ENCODE measurements around the gene PRKCZ. TPM values are rescaled to one million over a fixed set of nuclear protein-coding genes. Genes with fewer than 3 reads are reported as not detected.
"Not testable (repeated sequence)": the region's sequence is repeated elsewhere in the genome, so short reads cannot be mapped to it uniquely, and the experiment has no call there.

The PRKCZ gene
- total RNA-seq, 4 donors from 2014 or later: 3.1 to 5.4 (median 4.7) TPM

GRCh38 chr1:2136386-2137235, 86.4 kb downstream of the PRKCZ start:
- no peaks in the 10 kb centered on the region for H3K9me3 ChIP-seq
- intact Hi-C loops (cut with DNase I): no loop called here
- no peak overlapping the region for H3K27ac ChIP-seq (replicated peaks in 1 of 4)
- 82% methylated on average over 19 of the region's 19 CpGs for WGBS
- no peaks in the 10 kb centered on the region for H3K27me3 ChIP-seq
- TF ChIP-seq CTCF (IDR thresholded peaks at IDR 0.05) (no peak), POLR2A (IDR thresholded peaks at IDR 0.05; ENCODE audit: low read depth) (no peak), EP300 (IDR thresholded peaks at IDR 0.05) (no peak), POLR2AphosphoS5 (IDR thresholded peaks at IDR 0.05) (no peak)
- peaks cover 27 to 35% (median 32%) of the 10 kb centered on the region in 4 donors for H3K4me1 ChIP-seq
- H3K4me3 ChIP-seq: no peak overlapping the region
- no peak for DNase-seq (ENCODE audit: extremely low spot score)
- no peaks in the 10 kb centered on the region for H3K36me3 ChIP-seq

GRCh38 chr1:2137257-2138121, 87.3 kb downstream of the PRKCZ start:
- intact Hi-C loops (cut with DNase I): no loop called here
- H3K4me1 ChIP-seq: peaks cover 21 to 28% (median 25%) of the 10 kb centered on the region in 4 donors
- H3K4me3 ChIP-seq: no peak overlapping the region
- no peaks in the 10 kb centered on the region for H3K36me3 ChIP-seq
- WGBS: 82% methylated on average over 29 of the region's 29 CpGs
- peaks cover 0 to 1% (median 0%) of the 10 kb centered on the region in 4 donors for H3K27me3 ChIP-seq
- no peaks in the 10 kb centered on the region for H3K9me3 ChIP-seq
- no peak overlapping the region for H3K27ac ChIP-seq (replicated peaks in 1 of 4)
- TF ChIP-seq POLR2A (IDR thresholded peaks at IDR 0.05; ENCODE audit: low read depth) (no peak), CTCF (IDR thresholded peaks at IDR 0.05) (no peak), POLR2AphosphoS5 (IDR thresholded peaks at IDR 0.05) (no peak), EP300 (IDR thresholded peaks at IDR 0.05) (no peak)
- DNase-seq (ENCODE audit: extremely low spot score): no peak

GRCh38 chr1:2139156-2139555, 88.9 kb downstream of the PRKCZ start:
- H3K36me3 ChIP-seq; H3K27ac ChIP-seq (replicated peaks in 1 of 4); DNase-seq (ENCODE audit: extremely low spot score); H3K27me3 ChIP-seq; intact Hi-C loops (cut with DNase I); H3K4me3 ChIP-seq; H3K9me3 ChIP-seq: not testable (repeated sequence)
- WGBS: 87% methylated on average over 13 of the region's 13 CpGs
- peaks cover 15 to 18% (median 16%) of the 10 kb centered on the region in 4 donors for H3K4me1 ChIP-seq

- Histone ChIP-seq H3K27me3 (peaks cover 0 to 3% (median 0%) of the 10 kb centered on the region in 4 donors), H3K9me3 (no peaks in the 10 kb centered on the region), H3K36me3 (no peaks in the 10 kb centered on the region), H3K27ac (replicated peaks in 1 of 4) (no peak overlapping the region), H3K4me3 (no peak overlapping the region), H3K4me1 (peaks cover 0 to 2% (median under 1%) of the 10 kb centered on the region in 4 donors)
- no peak for TF ChIP-seq EP300 (IDR thresholded peaks at IDR 0.05)
- TF ChIP-seq CTCF (IDR thresholded peaks at IDR 0.05): no peak
- no peak for TF ChIP-seq POLR2AphosphoS5 (IDR thresholded peaks at IDR 0.05)
- no peak for DNase-seq (ENCODE audit: extremely low spot score)
- intact Hi-C loops (cut with DNase I): no loop called here
- WGBS: 67% methylated on average over 4 of the region's 4 CpGs
These were observed 90.8 kb downstream of the PRKCZ start for GRCh38 chr1:2141025-2141424.

All from esophagus muscularis mucosa (tissue), 4 donors.